IMR-90 (cell line): ENCODE results near the gene OR6J1. TPM values are rescaled to one million over a fixed set of nuclear protein-coding genes. Genes with fewer than 3 reads are reported as not detected.

Experiments
- ATAC-seq: fragments of 200-7000 bp; cut with Tn5 transposase; 2 replicates; pipeline ENCODE4 v1.9.1; 2020; ENCODE audit warnings: low read depth, mild to moderate bottlenecking, moderate library complexity
- BruUV-seq: library from RNA; stranded (reverse); fragments of 400-500 nt; replicated peaks from 2 replicates; lab custom pipeline; 2021; lab: Mats Ljungman, UMichigan
- CTCF ChIA-PET: fragments of 300-600 bp; formaldehyde crosslinking; extraction: SDS; loops from one replicate; lab custom pipeline; 2021; ENCODE audit warnings: antibody characterized with exemption; lab: Yijun Ruan, JAX
- POLR2A ChIA-PET: fragments of 300-600 bp; sonication (Branson Sonifier 250); formaldehyde crosslinking; loops from one replicate; lab custom pipeline; 2022; ENCODE audit warnings: antibody characterized with exemption; ENCODE audit not compliant: unreplicated experiment; lab: Charles Lee
- DNase-seq: peaks from one replicate; pipeline ENCODE4 v3.0.0; 2013
- H2AFZ ChIP-seq: replicated peaks from 2 replicates; pipeline ENCODE3; 2013; ENCODE audit warnings: low read length, mild to moderate bottlenecking; ENCODE audit not compliant: poor library complexity
- H2AK5ac ChIP-seq: 2 replicates; pipeline ENCODE4 v1.6.1; 2013; ENCODE audit warnings: low read depth, low read length, inconsistent platforms
- H2AK9ac ChIP-seq: replicated peaks from 2 replicates; pipeline ENCODE3; 2013; ENCODE audit warnings: mild to moderate bottlenecking, low read depth, low read length, moderate library complexity; ENCODE audit not compliant: poor library complexity
- H2BK120ac ChIP-seq: 2 replicates; pipeline ENCODE4 v1.6.1; 2013; ENCODE audit warnings: low read depth, low read length, inconsistent platforms
- H2BK15ac ChIP-seq: 3 replicates; pipeline ENCODE4 v1.6.1; 2013; ENCODE audit warnings: low read depth, low read length, inconsistent platforms
- H2BK20ac ChIP-seq: 2 replicates; pipeline ENCODE4 v1.6.1; 2013; ENCODE audit warnings: low read depth, mild to moderate bottlenecking, inconsistent platforms, low read length, moderate library complexity
- H2BK5ac ChIP-seq: 2 replicates; pipeline ENCODE4 v1.6.1; 2013; ENCODE audit warnings: mild to moderate bottlenecking, low read depth, low read length, inconsistent platforms; ENCODE audit not compliant: poor library complexity, severe bottlenecking
- H3K14ac ChIP-seq: replicated peaks from 2 replicates; pipeline ENCODE4 v1.6.1; 2013; ENCODE audit warnings: low read depth, low read length, inconsistent platforms
- H3K18ac ChIP-seq: 2 replicates; pipeline ENCODE4 v1.6.1; 2013; ENCODE audit warnings: low read depth, low read length, control low read depth
- H3K23ac ChIP-seq: 2 replicates; pipeline ENCODE4 v1.6.1; 2013; ENCODE audit warnings: low read depth, low read length, inconsistent platforms
- H3K27ac ChIP-seq: 2 replicates; pipeline ENCODE4 v1.5.1; 2013; ENCODE audit warnings: mild to moderate bottlenecking, control low read depth, low read length; ENCODE audit not compliant: insufficient read depth
- H3K27me3 ChIP-seq: 2 replicates; pipeline ENCODE4 v1.6.1; 2013; ENCODE audit warnings: low read length; ENCODE audit not compliant: control insufficient read depth, insufficient read depth
- H3K36me3 ChIP-seq: 2 replicates; pipeline ENCODE4 v1.6.1; 2013; ENCODE audit warnings: low read length, mixed read lengths; ENCODE audit not compliant: control insufficient read depth, insufficient read depth
- H3K4ac ChIP-seq: 2 replicates; pipeline ENCODE4 v1.6.1; 2013; ENCODE audit warnings: low read depth, low read length, inconsistent platforms
- H3K4me1 ChIP-seq: 2 replicates; pipeline ENCODE4 v1.6.1; 2013; ENCODE audit warnings: low read length, mixed read lengths; ENCODE audit not compliant: control insufficient read depth, insufficient read depth
- H3K4me2 ChIP-seq: 2 replicates; pipeline ENCODE4 v1.6.1; 2013; ENCODE audit warnings: low read depth, mild to moderate bottlenecking, control low read depth, low read length, moderate library complexity
- H3K4me3 ChIP-seq: 2 replicates; pipeline ENCODE4 v1.5.1; 2013; ENCODE audit warnings: low read depth, mild to moderate bottlenecking, control low read depth, low read length, moderate library complexity; ENCODE audit not compliant: insufficient read depth
- H3K56ac ChIP-seq: 2 replicates; pipeline ENCODE4 v1.6.1; 2013; ENCODE audit warnings: low read length, inconsistent platforms; ENCODE audit not compliant: insufficient read depth; ENCODE audit errors: extremely low read depth
- H3K79me1 ChIP-seq, 2 experiments: 2 replicates each; pipeline ENCODE4 v1.6.1; 2013; ENCODE audit warnings: low read length in 2 of 2, inconsistent platforms in 1 of 2, low read depth in 1 of 2
- H3K9ac ChIP-seq: 2 replicates; pipeline ENCODE4 v1.6.1; 2013; ENCODE audit warnings: low read depth, low read length, control low read depth
- H3K9me1 ChIP-seq: 2 replicates; pipeline ENCODE4 v1.6.1; 2013; ENCODE audit warnings: low read length, inconsistent platforms; ENCODE audit not compliant: insufficient read depth
- H3K9me3 ChIP-seq: 2 replicates; pipeline ENCODE4 v1.6.1; 2013; ENCODE audit warnings: low read length; ENCODE audit not compliant: control insufficient read depth, insufficient read depth
- H4K20me1 ChIP-seq: 2 replicates; pipeline ENCODE4 v1.6.1; 2013; ENCODE audit warnings: low read length, inconsistent platforms; ENCODE audit not compliant: insufficient read depth
- H4K5ac ChIP-seq: 2 replicates; pipeline ENCODE4 v1.6.1; 2013; ENCODE audit warnings: mild to moderate bottlenecking, low read depth, low read length, control low read depth
- H4K8ac ChIP-seq, 2 experiments: 2 replicates each; pipeline ENCODE4 v1.6.1; 2013; ENCODE audit warnings: low read depth in 2 of 2, low read length in 2 of 2, control low read depth in 1 of 2, inconsistent platforms in 1 of 2
- H4K91ac ChIP-seq: 2 replicates; pipeline ENCODE4 v1.6.1; 2013; ENCODE audit warnings: low read depth, low read length, inconsistent platforms; ENCODE audit not compliant: insufficient read depth
- BHLHE40 ChIP-seq: fragments of 150-350 bp; IDR thresholded peaks from 2 replicates; pipeline ENCODE4 v1.6.1; 2016; ENCODE audit warnings: mild to moderate bottlenecking, low read depth, low read length
- CEBPB ChIP-seq: IDR thresholded peaks from 2 replicates; pipeline ENCODE4 v1.6.1; 2012; ENCODE audit warnings: low read depth, low read length, improper control_type of control experiment
- CHD1 ChIP-seq: IDR thresholded peaks from 2 replicates; pipeline ENCODE4 v1.6.1; 2012; ENCODE audit warnings: low read depth, low read length, improper control_type of control experiment
- CTCF ChIP-seq: conservative IDR thresholded peaks from 2 replicates; pipeline ENCODE4 v1.5.1; 2012; ENCODE audit warnings: mild to moderate bottlenecking, low read depth, low read length, improper control_type of control experiment
- ELK1 ChIP-seq: fragments of 150-350 bp; IDR thresholded peaks from 2 replicates; pipeline ENCODE4 v1.6.1; 2016; ENCODE audit warnings: low read depth, mild to moderate bottlenecking, low read length, moderate library complexity, borderline replicate concordance
- FOS ChIP-seq: fragments of 150-350 bp; IDR thresholded peaks from 2 replicates; pipeline ENCODE4 v1.6.1; 2016; ENCODE audit warnings: low read depth, low read length
- MAFK ChIP-seq: IDR thresholded peaks from 2 replicates; pipeline ENCODE4 v1.6.1; 2012; ENCODE audit warnings: low read depth, low read length, improper control_type of control experiment
- MAZ ChIP-seq: IDR thresholded peaks from 2 replicates; pipeline ENCODE4 v1.6.1; 2012; ENCODE audit warnings: low read depth, mild to moderate bottlenecking, low read length, improper control_type of control experiment, moderate library complexity, borderline replicate concordance
- MXI1 ChIP-seq: IDR thresholded peaks from 2 replicates; pipeline ENCODE4 v1.6.1; 2012; ENCODE audit warnings: low read depth, mild to moderate bottlenecking, low read length, moderate library complexity, borderline replicate concordance
- NFE2L2 ChIP-seq: fragments of 150-350 bp; IDR thresholded peaks from 2 replicates; pipeline ENCODE4 v1.6.1; 2016; ENCODE audit warnings: low read depth, mild to moderate bottlenecking, low read length
- POLR2A ChIP-seq: IDR thresholded peaks from 2 replicates; pipeline ENCODE4 v1.6.1; 2012; ENCODE audit warnings: mild to moderate bottlenecking, low read depth, low read length
- RAD21 ChIP-seq: IDR thresholded peaks from 2 replicates; pipeline ENCODE4 v1.6.1; 2012; ENCODE audit warnings: low read length, improper control_type of control experiment
- RCOR1 ChIP-seq: IDR thresholded peaks from 2 replicates; pipeline ENCODE4 v1.6.1; 2012; ENCODE audit warnings: mild to moderate bottlenecking, low read length, improper control_type of control experiment; ENCODE audit not compliant: insufficient replicate concordance
- RFX5 ChIP-seq: IDR thresholded peaks from 2 replicates; pipeline ENCODE4 v1.8.0; 2012; ENCODE audit warnings: low read depth, mild to moderate bottlenecking, low read length, moderate library complexity
- SMC3 ChIP-seq: fragments of 150-350 bp; IDR thresholded peaks from 2 replicates; pipeline ENCODE4 v1.6.1; 2016; ENCODE audit warnings: low read depth, mild to moderate bottlenecking, antibody characterized with exemption, low read length, moderate library complexity
- USF2 ChIP-seq: fragments of 150-350 bp; IDR thresholded peaks from 2 replicates; pipeline ENCODE4 v1.6.1; 2017; ENCODE audit warnings: mild to moderate bottlenecking, antibody characterized with exemption, low read length, low read depth
- WGBS, 2 experiments: methylation state at CpG; one replicate each; pipeline versions ENCODE4 v1.1.5 to v1.1.7; 2013; ENCODE audit warnings: missing lambda C conversion rate in 2 of 2; ENCODE audit not compliant: insufficient read length in 1 of 2; ENCODE audit errors: extremely low coverage in 2 of 2; 5-methylcytosine and 5-hydroxymethylcytosine counted together
- dilution Hi-C: fragments of 300-500 bp; cut with HindIII; formaldehyde crosslinking; loops from one replicate; pipeline ENCODE4 v1.14.3; 2018; ENCODE audit warnings: low sequenced_read_pairs; ENCODE audit not compliant: unreplicated experiment
- in situ Hi-C: fragments of 300-500 bp; cut with MboI; formaldehyde crosslinking; loops from 3 replicates; pipeline ENCODE4 v1.14.3; 2019; ENCODE audit warnings: low sequenced_read_pairs, inconsistent platforms, mixed read lengths
- intact Hi-C: fragments of 100-400 bp; cut with micrococcal nuclease; formaldehyde crosslinking; loops from 2 replicates; pipeline ENCODE4 v1.10.0; 2022
- polyA plus RNA-seq, 3 experiments: library from polyadenylated mRNA; depleted of rRNA; stranded (reverse); fragments of >200 nt; gene quantifications; 2 replicates each; pipeline ENCODE4 v1.2.3, GENCODE V29; 2012; ENCODE audit warnings: low replicate concordance in 1 of 3
- total RNA-seq: library from RNA; depleted of rRNA; stranded (reverse); fragments of >200 nt; gene quantifications from 2 replicates; pipeline ENCODE4 v1.2.3, GENCODE V29; 2012

OR6J1 gene
- total and polyA plus RNA-seq, 2 of the 4 experiments (the other 2 are of a cell fraction): not detected

GRCh38 chr14:22668863-22669262, 24.7 kb upstream of the OR6J1 start:
- POLR2A ChIA-PET: no interaction called here
- no peak overlapping the region for H3K56ac ChIP-seq
- H2AFZ ChIP-seq: no peak overlapping the region
- no peak overlapping the region for H3K9ac ChIP-seq
- DNase-seq (no peak), ATAC-seq (no peak)
- in situ Hi-C loops: no loop called here
- no peak overlapping the region for H4K8ac ChIP-seq
- H3K27me3 ChIP-seq: peaks cover 8% of the 10 kb centered on the region
- H3K14ac ChIP-seq: no peak overlapping the region
- H3K9me1 ChIP-seq: no peaks in the 10 kb centered on the region
- no peak overlapping the region for H3K23ac ChIP-seq
- H4K5ac ChIP-seq: no peak overlapping the region
- no peaks in the 10 kb centered on the region for H3K36me3 ChIP-seq
- 100% methylated on average over 1 of the region's 1 CpG; no CpG with 5 or more reads in 1 of the 2 experiments for WGBS, 2 experiments
- H3K4ac ChIP-seq: no peak overlapping the region
- H3K4me2 ChIP-seq: no peak overlapping the region
- H4K20me1 ChIP-seq: no peaks in the 10 kb centered on the region
- H2BK15ac ChIP-seq: no peak overlapping the region
- no peak overlapping the region for H4K91ac ChIP-seq
- 0 out of 2 replicates have a peak, but pooled peaks cover 1% of the 10 kb centered on the region for H3K4me1 ChIP-seq
- no peak overlapping the region for H2AK5ac ChIP-seq
- H2AK9ac ChIP-seq: no peak overlapping the region
- H3K4me3 ChIP-seq: no peak overlapping the region
- H3K27ac ChIP-seq: no peak overlapping the region
- no peaks in the 10 kb centered on the region for H3K9me3 ChIP-seq
- TF ChIP-seq CHD1: no peak
- TF ChIP-seq MAFK: no peak
- no peak for TF ChIP-seq ELK1
- no peak for TF ChIP-seq POLR2A
- TF ChIP-seq SMC3: no peak
- no peak for TF ChIP-seq NFE2L2
- TF ChIP-seq CEBPB: no peak
- TF ChIP-seq USF2: no peak
- no peak for TF ChIP-seq RAD21
- no peak for TF ChIP-seq BHLHE40
- no peak for TF ChIP-seq FOS
- no peak for TF ChIP-seq CTCF
- no peak for TF ChIP-seq RFX5
- no peak for TF ChIP-seq MAZ
- TF ChIP-seq RCOR1: no peak
- no peak for TF ChIP-seq MXI1
- no TSS peak for BruUV-seq
- H2BK20ac ChIP-seq: no peak overlapping the region
- intact Hi-C loops: no loop called here
- no peak overlapping the region for H2BK120ac ChIP-seq
- dilution Hi-C loops: no loop called here
- H3K79me1 ChIP-seq: no peaks in the 10 kb centered on the region
- H3K18ac ChIP-seq: no peak overlapping the region
- H2BK5ac ChIP-seq: no peak overlapping the region
- CTCF ChIA-PET: no interaction called here
